Panc1 (cell line): Measurements from ENCODE around the gene PLA2G5.

ENCODE experiments used
- CTCF ChIP-seq: fragments of 450-650 bp; IDR thresholded peaks from 2 replicates; pipeline ENCODE4 v1.5.1; 2017; ENCODE audit warnings: mild to moderate bottlenecking
- POLR2AphosphoS5 ChIP-seq: IDR thresholded peaks from 2 replicates; pipeline ENCODE4 v1.6.1; 2012; ENCODE audit warnings: mild to moderate bottlenecking, low read depth, low read length, moderate library complexity
- TCF7L2 ChIP-seq: IDR thresholded peaks from 2 replicates; pipeline ENCODE4 v1.6.1; 2011; ENCODE audit warnings: mild to moderate bottlenecking, low read depth, low read length, inconsistent platforms

- no peak for TF ChIP-seq POLR2AphosphoS5
- no peak for TF ChIP-seq CTCF
- TF ChIP-seq TCF7L2 = no peak
Observed at GRCh38 chr1:20137604-20138003, 67.6 kb downstream of the PLA2G5 start.
